Spleen (tissue), 3 donors: ENCODE measurements around the gene HOXA1.

ENCODE experiments used
- POLR2A ChIP-seq, 3 donors: fragments of 450-650 bp; IDR thresholded peaks; one replicate each; pipeline ENCODE4 v1.5.1; 2017; ENCODE audit warnings: antibody characterized with exemption in 3 of 3, mild to moderate bottlenecking in 1 of 3
- POLR2AphosphoS5 ChIP-seq, 3 donors: sonication (generic); formaldehyde crosslinking; IDR thresholded peaks; one replicate each; pipeline ENCODE4 v1.5.1; 2017; ENCODE audit warnings: antibody characterized with exemption in 3 of 3

DNA sequence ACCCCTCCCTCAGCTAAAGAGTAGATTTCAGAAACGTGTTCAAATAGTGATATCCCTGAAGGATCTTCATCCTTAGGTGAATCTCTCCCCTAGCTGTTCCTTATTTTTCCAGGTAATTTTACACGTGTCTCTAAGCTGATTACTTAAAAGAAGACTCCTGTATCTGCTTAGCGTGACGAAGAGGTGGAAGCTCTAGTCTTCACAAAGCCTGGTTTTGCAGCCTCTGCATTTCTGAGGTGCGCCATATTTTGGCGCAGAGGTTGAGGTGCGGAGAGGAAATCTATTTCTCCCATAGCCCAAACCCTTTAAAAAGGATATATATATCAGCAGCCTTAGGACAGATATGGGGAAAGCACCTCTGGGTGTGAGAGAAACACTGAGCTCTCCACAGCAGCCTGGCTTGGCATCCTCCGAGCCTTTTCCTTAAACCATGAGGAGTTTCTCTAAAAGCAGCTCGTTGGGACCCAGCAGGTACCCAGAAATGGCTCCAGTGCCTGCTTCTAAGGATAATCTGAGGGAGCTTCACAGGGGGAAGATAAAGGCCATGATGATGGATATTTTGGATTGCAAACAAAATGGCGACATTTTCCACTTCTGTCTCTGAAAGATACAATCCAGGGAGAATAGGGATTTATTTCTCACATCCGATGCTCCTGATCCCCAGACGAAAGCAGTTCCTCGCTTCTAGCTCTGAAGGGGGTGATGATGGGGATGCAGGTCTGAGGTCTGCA lies 9.7 kb upstream of the HOXA1 start:
- TF ChIP-seq POLR2AphosphoS5 (IDR thresholded peaks at IDR 0.05) (no peak), POLR2A (IDR thresholded peaks at IDR 0.05) (no peak)
